Stimulated activated CD4-positive, alpha-beta T cell treated with anti-CD3 and anti-CD28 coated beads, Interleukin-2, amount 100 ng/mL, for 4 hours (primary cell): ENCODE measurements around the gene SBF1.
"Not testable (repeated sequence)": the region's sequence is repeated elsewhere in the genome, so short reads cannot be mapped to it uniquely, and the experiment has no call there.

Experiments
- DNase-seq: peaks from one replicate; pipeline ENCODE4 v3.0.0-alpha.2; 2020; ENCODE audit warnings: low read depth

Gene SBF1

DNA sequence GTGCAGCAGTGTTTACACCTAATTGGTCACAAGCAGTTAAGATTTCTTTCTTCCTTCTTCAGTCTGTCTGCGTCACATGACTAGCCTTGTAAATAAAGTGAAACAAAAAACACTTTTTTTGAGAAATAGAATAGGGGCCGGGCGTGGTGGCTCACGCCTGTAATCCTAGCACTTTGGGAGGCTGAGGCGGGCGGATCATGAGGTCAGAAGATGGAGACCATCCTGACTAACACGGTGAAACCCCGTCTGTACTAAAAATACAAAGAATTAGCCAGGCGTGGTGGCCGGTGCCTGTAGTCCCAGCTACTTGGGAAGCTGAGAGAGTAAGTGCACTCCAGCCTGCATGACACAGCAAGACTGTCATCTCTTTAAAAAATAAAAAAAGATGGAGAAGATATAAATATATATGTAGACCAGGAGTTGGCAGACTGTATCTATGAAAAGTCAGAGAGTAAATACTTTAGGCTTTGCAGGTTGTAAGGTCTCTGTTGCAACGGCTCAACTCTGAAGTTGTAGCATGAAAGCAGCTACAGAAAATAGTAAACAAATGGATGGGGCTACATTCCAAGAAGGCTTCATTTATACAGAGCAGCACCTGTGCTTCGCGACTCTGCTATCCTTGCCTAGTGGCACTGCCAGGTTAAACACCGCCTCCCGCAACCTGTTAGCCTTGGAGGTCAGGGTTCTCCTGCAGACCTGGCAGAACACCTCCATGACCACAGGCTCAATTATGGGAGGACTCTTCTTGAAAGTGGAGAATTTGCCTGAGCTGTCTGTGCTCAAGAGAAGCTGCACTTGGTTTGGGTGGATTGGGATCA is 75.8 kb downstream of the SBF1 start:
- DNase-seq, result no peak

DNA sequence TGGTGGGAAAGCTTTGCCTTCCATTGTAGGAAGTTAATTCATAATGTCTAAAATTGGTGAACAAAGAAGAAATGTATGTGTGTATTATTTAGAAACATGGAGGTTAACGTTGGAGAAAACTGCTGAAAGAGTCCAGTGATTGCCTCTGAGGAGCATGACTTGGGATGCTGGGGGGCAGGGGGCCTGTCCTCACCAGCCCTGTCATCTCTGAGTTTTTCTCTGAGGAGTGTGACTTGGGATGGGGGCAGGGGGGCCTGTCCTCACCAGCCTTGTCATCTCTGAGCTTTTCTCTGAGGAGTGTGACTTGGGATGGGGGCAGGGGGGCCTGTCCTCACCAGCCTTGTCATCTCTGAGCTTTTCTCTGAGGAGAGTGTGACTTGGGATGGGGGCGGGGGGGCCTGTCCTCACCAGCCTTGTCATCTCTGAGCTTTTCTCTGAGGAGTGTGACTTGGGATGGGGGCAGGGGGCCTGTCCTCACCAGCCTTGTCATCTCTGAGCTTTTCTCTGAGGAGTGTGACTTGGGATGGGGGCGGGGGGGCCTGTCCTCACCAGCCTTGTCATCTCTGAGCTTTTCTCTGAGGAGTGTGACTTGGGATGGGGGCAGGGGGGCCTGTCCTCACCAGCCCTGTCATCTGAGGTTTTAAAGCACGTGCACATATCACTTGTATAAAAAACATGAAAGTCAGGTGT is 77.3 kb downstream of the SBF1 start:
- not testable (repeated sequence) for DNase-seq

DNA sequence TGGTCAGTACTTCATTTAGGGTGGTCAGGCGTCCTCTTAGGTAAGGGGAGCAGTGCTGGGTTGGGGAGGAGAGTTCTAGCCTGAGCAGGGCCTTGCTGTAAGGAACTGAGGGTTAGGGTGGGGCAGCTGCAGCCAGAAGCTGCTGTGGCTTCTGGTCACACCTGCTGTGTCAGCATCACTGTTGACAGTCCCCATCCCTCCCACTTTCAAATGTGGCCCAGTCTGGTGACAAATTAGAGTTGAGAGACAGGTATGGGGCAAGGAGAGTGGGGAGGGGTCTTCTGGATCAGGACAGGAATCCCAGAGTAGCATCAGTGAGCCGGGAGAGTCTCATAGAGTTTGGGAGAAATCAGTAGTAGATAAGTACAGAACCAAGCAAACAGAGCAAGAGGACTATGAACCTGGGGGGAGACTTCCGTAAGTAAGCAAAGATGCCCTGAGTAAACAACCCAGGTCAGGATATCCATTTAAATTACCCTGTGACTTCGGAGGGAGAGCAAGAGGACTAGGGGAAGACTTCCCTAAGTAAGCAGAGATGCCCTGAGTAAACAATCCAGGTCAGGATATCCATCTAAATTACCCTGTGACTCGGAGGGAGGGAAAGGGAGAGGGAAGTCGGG is 78.0 kb downstream of the SBF1 start:
- DNase-seq, result no peak
